Right kidney (tissue), 1 donor: ENCODE measurements around the gene SLC6A1.

Experiments used
- DNase-seq: peaks from one replicate; pipeline ENCODE4 v3.0.0-alpha.2; 2016

Gene SLC6A1

GRCh38 chr3:10994306-10994705, 1.8 kb downstream of the SLC6A1 start:
- no peak for DNase-seq

DNA sequence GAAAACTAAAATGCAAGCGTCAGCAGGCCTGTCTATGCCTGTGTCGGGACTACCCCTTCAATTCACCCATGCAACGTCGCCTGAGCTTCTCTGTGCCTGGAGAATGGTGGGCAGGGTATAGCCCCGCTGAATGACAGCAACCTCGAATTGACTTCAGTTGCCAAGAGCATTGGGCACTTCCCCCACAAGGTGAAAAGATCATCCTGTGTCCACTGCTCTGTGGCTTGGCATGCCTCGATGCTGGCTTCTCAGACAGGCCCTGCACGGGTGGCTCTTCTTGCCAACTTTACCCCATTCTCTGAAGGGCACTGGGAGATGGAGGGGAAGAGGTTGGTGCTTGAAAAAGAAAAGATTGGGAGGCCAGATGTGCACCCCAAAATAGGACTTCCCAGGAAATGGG, 3.3 kb downstream of the SLC6A1 start:
- DNase-seq = no peak

GRCh38 chr3:10996345-10997013, 3.9 kb downstream of the SLC6A1 start:
- no peak for DNase-seq

GRCh38 chr3:10997196-10997595, 4.6 kb downstream of the SLC6A1 start:
- DNase-seq = no peak

- DNase-seq = no peak
These were observed 6.0 kb downstream of the SLC6A1 start for GRCh38 chr3:10998542-10998941.

DNA sequence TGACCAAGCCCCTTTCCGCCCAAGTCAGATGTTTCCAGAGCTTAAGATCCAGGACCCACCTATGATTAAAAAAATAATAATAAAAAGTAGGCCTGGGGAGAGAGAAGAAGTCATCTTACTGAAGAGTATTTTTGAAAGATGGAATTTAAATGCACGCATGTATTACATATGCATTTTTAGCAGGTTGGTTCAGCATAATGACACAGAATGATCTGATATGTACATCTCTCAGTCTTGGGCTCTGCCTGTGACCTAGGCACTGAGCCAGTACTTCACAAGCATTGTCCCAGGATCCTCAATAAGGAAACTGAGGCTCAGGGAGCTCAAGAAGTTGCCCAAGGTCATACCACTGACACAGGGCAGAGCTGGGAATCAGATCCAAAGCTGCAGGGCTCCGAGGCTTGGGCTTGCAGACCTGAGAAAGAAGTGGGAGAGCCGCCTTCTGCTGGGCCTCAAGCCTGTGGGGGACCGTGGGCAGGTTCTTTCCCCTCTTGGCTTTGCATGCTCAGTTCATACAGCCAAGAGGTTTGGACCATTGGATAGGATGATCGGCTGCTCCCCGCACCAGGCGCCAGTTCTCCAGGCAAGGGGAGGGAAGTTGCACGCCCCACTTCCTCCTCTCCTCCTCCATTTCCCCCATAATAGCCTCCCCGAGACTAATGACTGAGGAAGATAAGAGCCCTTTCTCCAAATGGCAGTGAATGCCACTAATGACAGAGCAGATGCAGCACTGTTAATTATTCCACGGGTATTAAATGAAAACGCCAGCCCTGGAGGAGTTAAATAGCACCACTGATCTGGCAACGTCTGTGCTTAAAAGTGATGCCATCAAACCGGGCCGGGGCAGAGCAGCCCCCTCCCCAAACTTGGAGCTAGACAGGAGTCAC, 6.9 kb downstream of the SLC6A1 start:
- no peak for DNase-seq

DNA sequence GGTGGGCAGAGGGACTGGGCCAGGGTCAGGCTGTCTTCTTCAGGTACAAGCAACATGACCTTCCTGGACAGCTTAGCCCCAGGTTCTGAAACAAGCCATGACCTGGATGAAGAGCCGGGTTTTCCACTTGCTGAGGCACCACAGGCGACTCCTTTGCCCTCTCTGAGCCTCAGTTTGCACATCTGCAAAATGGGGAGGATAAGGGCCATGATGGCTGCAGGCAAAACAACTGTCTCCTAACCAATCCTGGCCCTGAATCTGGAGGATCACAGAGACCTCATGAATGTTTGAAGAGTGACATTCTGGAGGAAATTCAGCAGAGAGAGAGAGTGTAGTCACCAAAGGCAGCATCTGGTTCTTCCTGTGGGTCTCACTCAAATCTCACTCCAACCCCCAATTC, 8.0 kb downstream of the SLC6A1 start:
- no peak for DNase-seq

- DNase-seq = no peak
These were observed 8.6 kb downstream of the SLC6A1 start for GRCh38 chr3:11001020-11001657.

DNA sequence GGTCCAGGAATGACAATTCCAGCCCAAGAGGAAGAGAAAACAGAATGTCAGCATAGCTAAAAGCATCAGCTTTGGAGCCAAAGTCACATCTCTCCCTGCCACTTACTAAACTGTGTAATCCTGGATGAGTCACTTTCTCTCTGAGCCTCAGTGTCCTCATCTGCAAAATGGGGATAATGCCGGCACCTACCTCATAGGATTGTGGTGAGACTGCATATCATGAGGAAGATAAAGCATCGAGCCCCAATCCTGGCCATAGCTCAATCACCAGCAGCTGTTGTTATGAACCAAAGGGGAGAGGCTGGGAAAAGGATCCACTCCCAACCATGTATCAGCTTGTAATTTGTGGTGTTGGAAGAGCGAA, 9.1 kb downstream of the SLC6A1 start:
- DNase-seq = no peak

GRCh38 chr3:11002371-11002807, 9.8 kb downstream of the SLC6A1 start:
- no peak for DNase-seq

GRCh38 chr3:11004563-11004962, 12.0 kb downstream of the SLC6A1 start:
- no peak for DNase-seq

DNA sequence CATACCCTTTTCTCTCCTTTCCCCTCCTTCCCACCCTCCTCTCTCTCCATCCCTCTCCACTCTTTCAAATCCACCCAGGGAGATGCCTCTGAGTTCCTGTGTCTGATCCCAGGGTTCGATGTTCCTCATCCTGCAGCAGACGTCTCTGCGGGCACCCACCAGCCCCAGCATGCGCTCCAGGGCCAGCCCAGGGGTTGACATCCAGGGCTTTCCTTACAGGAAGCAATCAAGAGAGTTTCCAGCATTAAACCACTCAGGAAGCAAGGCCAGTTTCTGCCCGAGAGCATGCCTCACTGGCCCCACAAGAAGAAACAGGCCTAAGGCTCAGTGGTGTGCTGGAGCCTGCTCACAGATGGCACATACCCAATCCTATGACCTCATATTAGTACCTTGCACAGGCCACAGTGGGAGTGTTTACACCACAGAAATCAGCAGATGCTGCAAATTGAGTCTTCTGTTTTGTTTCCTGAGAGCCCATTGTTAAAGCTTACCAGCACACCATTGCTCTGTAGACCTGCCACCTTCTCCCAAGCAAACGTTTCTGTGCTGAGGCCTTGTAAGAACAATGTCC, 13.2 kb downstream of the SLC6A1 start:
- no peak for DNase-seq

- DNase-seq = no peak
These were observed 14.7 kb downstream of the SLC6A1 start for GRCh38 chr3:11006986-11007933.

DNA sequence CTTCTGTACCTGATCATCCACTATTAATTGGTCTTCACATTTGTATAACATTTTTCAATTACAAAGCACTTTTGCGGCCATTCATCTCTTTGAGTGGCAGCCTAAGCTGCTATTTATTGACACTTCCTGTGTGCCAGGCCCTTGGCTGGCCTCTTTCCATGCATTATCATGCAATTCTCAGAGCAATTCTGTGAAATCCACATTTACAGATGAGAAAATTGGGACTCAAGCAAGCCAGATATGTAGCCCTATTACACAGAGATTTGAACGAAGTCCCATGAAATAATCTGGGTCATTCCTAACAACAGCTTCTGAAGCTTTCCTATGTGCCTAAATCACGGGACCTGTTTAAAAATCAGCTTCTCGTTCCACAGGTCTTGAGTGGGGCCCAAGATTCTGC, 17.4 kb downstream of the SLC6A1 start:
- no peak for DNase-seq

DNA sequence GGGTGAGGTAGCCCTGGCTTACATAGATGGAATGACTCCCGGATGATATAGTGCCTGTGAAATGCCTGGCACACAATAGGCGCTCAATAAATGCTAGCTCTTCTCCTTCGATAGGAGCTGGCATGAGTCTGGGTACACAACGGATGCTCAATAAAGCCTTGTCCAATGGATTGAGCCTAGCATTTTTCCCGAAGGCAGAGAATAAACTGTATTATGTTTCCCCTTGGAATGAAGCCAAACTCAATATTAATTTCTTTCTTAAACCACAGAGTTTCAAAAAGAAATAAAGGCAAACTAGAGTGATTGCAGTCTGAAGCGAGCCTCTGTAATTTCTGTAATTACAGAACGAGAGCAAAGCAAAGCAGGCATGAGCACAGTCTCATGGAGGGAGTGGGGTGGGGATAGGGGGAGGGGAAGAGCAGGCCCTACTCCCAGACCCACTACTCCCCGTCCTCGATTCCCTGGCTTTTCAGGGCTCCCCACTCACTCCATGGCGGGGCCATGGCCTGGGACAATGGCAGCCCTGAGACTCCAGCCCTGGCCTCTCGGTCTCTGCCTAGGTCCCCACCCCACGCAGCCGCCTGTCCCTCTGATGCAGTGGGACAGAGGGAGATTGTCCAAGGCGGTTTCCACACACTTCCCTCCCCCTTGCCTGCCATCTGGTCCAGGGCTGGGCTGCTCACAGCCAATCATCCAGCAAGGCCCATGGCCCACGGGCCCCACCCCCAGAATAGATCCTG, 18.0 kb downstream of the SLC6A1 start:
- no peak for DNase-seq

DNA sequence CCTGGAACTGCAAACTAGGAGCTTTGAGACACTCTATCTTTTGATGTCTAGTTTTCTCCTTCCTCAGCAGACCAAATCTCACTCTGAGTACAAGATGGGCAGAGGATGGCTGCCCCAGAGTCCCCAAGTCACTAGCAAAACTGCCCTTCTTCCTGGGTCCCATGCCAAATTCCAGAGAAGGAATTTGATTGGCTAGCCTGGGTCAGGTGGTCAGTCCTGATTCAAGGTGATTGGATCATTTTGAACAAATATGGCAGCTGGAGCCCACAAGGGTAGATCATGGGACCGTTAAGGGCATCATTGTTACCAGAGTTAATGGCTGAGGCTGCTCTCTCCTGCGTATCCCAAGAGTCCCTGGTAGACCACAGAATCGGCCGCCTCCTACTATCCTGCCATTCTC, 21.7 kb downstream of the SLC6A1 start:
- DNase-seq = no peak

DNA sequence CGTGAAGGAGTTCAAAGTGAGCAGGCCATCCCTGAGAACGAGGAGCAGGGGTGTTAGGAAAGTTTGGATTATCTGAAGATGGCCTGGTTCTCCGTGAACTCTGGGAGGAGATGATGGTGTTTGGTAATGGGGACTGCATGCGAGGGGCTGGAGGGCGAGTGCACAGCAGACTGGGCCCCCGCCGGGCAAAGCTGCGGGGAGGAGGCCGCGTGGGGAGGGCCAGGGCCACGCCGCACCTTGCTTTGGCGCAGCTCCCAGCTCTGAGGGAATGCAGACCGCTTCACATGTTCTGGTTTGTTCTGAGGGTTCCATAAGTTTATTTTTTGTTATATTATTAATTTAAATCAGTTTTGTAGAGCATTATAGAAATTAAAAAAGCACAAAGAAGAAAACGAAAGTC, 22.2 kb downstream of the SLC6A1 start:
- DNase-seq = no peak

GRCh38 chr3:11015369-11015768, 22.8 kb downstream of the SLC6A1 start:
- DNase-seq = no peak

- no peak for DNase-seq
These were observed 24.2 kb downstream of the SLC6A1 start for GRCh38 chr3:11016727-11017126.

DNA sequence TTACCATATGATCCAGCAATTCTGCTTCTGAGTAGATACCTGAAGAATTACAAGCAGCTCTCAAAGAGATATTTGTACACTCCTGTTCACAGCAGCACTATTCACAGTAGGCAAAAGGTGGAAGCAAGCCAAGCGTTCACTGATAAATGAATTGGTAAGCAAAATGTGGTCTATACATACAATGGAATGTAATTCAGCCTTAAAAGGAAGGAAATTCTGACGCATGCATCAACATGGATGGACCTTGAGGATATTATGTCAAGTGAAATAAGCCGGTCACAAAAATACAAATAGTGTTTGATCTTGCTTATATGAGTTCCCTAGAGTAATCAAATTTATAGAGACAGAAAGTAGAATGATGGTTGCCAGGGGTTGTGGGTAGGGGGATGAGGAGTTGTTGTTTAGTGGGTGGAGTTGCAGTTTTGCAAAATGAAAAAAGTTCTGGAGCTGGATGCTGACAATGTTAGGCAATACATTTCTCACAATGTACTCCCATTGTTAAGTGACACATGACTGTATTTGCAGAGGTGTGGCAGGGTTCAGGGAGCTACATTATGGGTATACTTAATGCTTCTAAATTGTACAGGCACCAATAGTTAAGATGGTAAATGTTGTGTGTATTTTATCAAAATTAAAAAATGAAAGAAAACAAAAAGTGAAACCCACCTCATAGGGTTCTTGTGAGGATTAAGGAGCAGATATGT, 26.7 kb downstream of the SLC6A1 start:
- DNase-seq = no peak

- no peak for DNase-seq
These were observed 28.2 kb downstream of the SLC6A1 start for GRCh38 chr3:11020764-11021163.
